Fibroblast of skin of right quadriceps (primary cell): ENCODE data around the gene SPAG6.

ENCODE experiments used
- DNase-seq: peaks from one replicate; pipeline ENCODE4 v3.0.0-alpha.2; 2013

The SPAG6 gene

GRCh38 chr10:22437620-22438588 is 92.6 kb downstream of the SPAG6 start:
- peak; percentile 41 for DNase-seq

- no peak for DNase-seq
Measured at GRCh38 chr10:22438711-22439110, 93.4 kb downstream of the SPAG6 start.

GRCh38 chr10:22442063-22442462 is 96.8 kb downstream of the SPAG6 start:
- no peak for DNase-seq

GRCh38 chr10:22442468-22442867 is 97.2 kb downstream of the SPAG6 start:
- no peak for DNase-seq

GRCh38 chr10:22443175-22443901 is 98.0 kb downstream of the SPAG6 start:
- DNase-seq = peak; percentile 33

- DNase-seq = no peak
Measured at GRCh38 chr10:22444219-22444788, 99.0 kb downstream of the SPAG6 start.

GRCh38 chr10:22445495-22445894 is 100.2 kb downstream of the SPAG6 start:
- DNase-seq = no peak

GRCh38 chr10:22447068-22447467 is 101.8 kb downstream of the SPAG6 start:
- DNase-seq = no peak

GRCh38 chr10:22451346-22451745 is 106.0 kb downstream of the SPAG6 start:
- no peak for DNase-seq

GRCh38 chr10:22453320-22453719 is 108.0 kb downstream of the SPAG6 start:
- no peak for DNase-seq

- no peak for DNase-seq
Measured at GRCh38 chr10:22453948-22454591, 108.8 kb downstream of the SPAG6 start.

GRCh38 chr10:22454634-22455033 is 109.3 kb downstream of the SPAG6 start:
- no peak for DNase-seq

GRCh38 chr10:22455068-22455857 is 110.0 kb downstream of the SPAG6 start:
- DNase-seq = no peak

GRCh38 chr10:22456486-22456885 is 111.2 kb downstream of the SPAG6 start:
- DNase-seq = no peak

- DNase-seq = no peak
Measured at GRCh38 chr10:22458272-22459038, 113.2 kb downstream of the SPAG6 start.

- no peak for DNase-seq
Measured at GRCh38 chr10:22459496-22459895, 114.2 kb downstream of the SPAG6 start.

- DNase-seq = no peak
Measured at GRCh38 chr10:22460101-22460500, 114.8 kb downstream of the SPAG6 start.

GRCh38 chr10:22460531-22461403 is 115.5 kb downstream of the SPAG6 start:
- DNase-seq = no peak

GRCh38 chr10:22461891-22462290 is 116.6 kb downstream of the SPAG6 start:
- DNase-seq = peak; percentile 50

GRCh38 chr10:22463255-22463654 is 118.0 kb downstream of the SPAG6 start:
- no peak for DNase-seq
